Measurements from ENCODE around the gene INTS15. TPM values are rescaled to one million over a fixed set of nuclear protein-coding genes. Genes with fewer than 3 reads are reported as not detected.

The INTS15 gene
- polyA plus RNA-seq, 1 donor (not counting 4 experiments of a cell fraction or from before 2014, with no cell fraction given) = 11.9 TPM

DNA sequence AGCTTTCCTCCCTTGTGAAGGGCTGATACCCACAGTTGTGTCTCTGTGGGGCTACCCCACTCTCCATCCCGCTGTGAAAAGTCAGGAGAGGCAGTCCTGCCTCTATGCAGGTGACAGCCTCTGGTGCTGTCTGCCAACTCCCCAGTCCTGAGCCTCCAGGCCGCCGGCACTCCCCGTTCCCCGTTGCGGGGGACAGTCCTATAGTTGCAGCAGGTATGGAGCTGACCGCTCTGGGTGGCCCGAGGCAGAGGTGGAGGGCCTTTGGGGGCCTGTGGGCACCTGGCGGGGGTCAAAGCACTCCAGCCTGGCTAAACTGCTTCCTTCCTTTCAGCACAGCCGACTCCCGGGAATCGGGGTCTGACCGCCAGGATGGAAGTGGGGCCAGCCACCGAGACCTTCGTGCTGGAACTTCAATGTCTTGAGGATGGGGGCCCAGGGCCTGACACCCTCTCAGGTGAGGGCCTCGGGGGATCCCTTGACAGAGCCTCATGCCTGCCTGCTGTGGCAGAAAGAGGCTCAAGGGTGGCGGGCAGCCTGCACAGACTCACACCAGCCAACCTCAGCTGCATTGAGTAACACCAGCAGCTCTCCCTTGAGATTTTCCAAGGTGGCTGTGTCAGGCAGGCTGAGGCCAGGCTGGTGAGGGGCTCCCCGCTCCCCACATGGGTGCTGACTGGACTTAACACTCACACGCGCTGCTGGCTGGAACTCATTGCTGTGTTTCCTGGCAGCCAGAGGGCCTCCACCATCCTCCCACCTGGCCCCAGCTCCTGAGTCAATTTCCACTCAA lies 27.2 kb downstream of the INTS15 start:
- TF ChIP-seq, protein P1, sequence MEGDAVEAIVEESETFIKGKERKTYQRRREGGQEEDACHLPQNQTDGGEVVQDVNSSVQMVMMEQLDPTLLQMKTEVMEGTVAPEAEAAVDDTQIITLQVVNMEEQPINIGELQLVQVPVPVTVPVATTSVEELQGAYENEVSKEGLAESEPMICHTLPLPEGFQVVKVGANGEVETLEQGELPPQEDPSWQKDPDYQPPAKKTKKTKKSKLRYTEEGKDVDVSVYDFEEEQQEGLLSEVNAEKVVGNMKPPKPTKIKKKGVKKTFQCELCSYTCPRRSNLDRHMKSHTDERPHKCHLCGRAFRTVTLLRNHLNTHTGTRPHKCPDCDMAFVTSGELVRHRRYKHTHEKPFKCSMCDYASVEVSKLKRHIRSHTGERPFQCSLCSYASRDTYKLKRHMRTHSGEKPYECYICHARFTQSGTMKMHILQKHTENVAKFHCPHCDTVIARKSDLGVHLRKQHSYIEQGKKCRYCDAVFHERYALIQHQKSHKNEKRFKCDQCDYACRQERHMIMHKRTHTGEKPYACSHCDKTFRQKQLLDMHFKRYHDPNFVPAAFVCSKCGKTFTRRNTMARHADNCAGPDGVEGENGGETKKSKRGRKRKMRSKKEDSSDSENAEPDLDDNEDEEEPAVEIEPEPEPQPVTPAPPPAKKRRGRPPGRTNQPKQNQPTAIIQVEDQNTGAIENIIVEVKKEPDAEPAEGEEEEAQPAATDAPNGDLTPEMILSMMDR (optimal IDR thresholded peaks at IDR 0.05 in 1 of 3, IDR thresholded peaks at IDR 0.05 in 1 of 3, conservative IDR thresholded peaks at IDR 0.05 in 1 of 3; ENCODE audit: extremely low read depth in 1 of 3, insufficient read depth in 2 of 3, low read length in 3 of 3) = no peak
- no peak for TF ChIP-seq EZH2 (IDR thresholded peaks at IDR 0.05; ENCODE audit: low read length)
- H3K27ac ChIP-seq (ENCODE audit: control insufficient read depth, insufficient read depth, low read length) = no peak overlapping the region
- no peaks in the 10 kb centered on the region for H3K9me1 ChIP-seq (ENCODE audit: control insufficient read depth, extremely low read depth, insufficient read depth, low read length)
- no peaks in the 10 kb centered on the region for H3K9me3 ChIP-seq (ENCODE audit: control insufficient read depth, low read depth, low read length)
- no peak overlapping the region for H3K9ac ChIP-seq (ENCODE audit: control insufficient read depth, extremely low read depth, insufficient read depth, low read length)
- no peak overlapping the region for H3K4me3 ChIP-seq (ENCODE audit: control insufficient read depth in 2 of 3, extremely low read depth in 1 of 3, insufficient read depth in 2 of 3, low read depth in 1 of 3, low read length in 3 of 3)
- no peak for FAIRE-seq
- dilution Hi-C loops (cut with MboI; ENCODE audit: extremely low pct_ligation_motif_present, low sequenced_read_pairs) = no loop called here
- DNase-seq (ENCODE audit: low read depth, low spot score) = no peak
- no peaks in the 10 kb centered on the region for H3K79me2 ChIP-seq (ENCODE audit: control insufficient read depth, insufficient read depth, low read length)
- peaks cover 3% of the 10 kb centered on the region for H4K20me1 ChIP-seq (ENCODE audit: control insufficient read depth, extremely low read depth, insufficient read depth, low read length)
- no peak overlapping the region for H3K4me2 ChIP-seq (ENCODE audit: control insufficient read depth, extremely low read depth, insufficient read depth, low read depth, low read length)
- no peaks in the 10 kb centered on the region for H3K4me1 ChIP-seq (ENCODE audit: control insufficient read depth, extremely low read depth, insufficient read depth, low read length)
- peaks cover 40% of the 10 kb centered on the region for H3K27me3 ChIP-seq (ENCODE audit: control insufficient read depth, extremely low read depth, insufficient read depth, low read length)
- H2AFZ ChIP-seq (ENCODE audit: control insufficient read depth, low read length) = no peak overlapping the region
- no peaks in the 10 kb centered on the region for H3K36me3 ChIP-seq (ENCODE audit: control insufficient read depth in 2 of 2, extremely low read depth in 1 of 2, insufficient read depth in 2 of 2, low read length in 2 of 2)

DNA sequence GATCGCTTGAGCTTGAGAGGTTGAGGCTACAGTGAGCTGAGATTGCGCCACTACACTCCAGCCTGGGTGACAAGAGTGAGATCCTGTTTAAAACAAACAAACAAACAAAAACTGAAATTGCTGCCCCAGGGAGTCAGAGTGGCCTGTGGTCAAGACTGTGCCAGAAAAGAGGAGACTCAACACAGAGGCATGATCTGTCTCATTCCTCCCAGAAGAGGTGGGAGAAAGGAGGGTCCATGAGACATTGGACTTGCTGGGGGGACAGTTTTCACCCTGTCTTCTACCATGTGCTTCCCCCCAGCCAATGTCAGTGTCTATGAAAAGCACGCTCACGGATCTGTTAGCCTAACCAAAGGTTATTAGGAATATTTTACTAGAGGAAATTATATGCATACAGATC lies 28.8 kb downstream of the INTS15 start:
- no peaks in the 10 kb centered on the region for H3K79me2 ChIP-seq (ENCODE audit: control insufficient read depth, insufficient read depth, low read length)
- H3K9ac ChIP-seq (ENCODE audit: control insufficient read depth, extremely low read depth, insufficient read depth, low read length) = no peak overlapping the region
- TF ChIP-seq, protein P1 (optimal IDR thresholded peaks at IDR 0.05 in 1 of 3, IDR thresholded peaks at IDR 0.05 in 1 of 3, conservative IDR thresholded peaks at IDR 0.05 in 1 of 3; ENCODE audit: extremely low read depth in 1 of 3, insufficient read depth in 2 of 3, low read length in 3 of 3) = no peak
- TF ChIP-seq EZH2 (IDR thresholded peaks at IDR 0.05; ENCODE audit: low read length) = no peak
- dilution Hi-C loops (cut with MboI; ENCODE audit: extremely low pct_ligation_motif_present, low sequenced_read_pairs) = no loop called here
- H3K4me2 ChIP-seq (ENCODE audit: control insufficient read depth, extremely low read depth, insufficient read depth, low read depth, low read length) = no peak overlapping the region
- no peaks in the 10 kb centered on the region for H3K36me3 ChIP-seq (ENCODE audit: control insufficient read depth in 2 of 2, extremely low read depth in 1 of 2, insufficient read depth in 2 of 2, low read length in 2 of 2)
- H4K20me1 ChIP-seq (ENCODE audit: control insufficient read depth, extremely low read depth, insufficient read depth, low read length) = peaks cover 3% of the 10 kb centered on the region
- no peak overlapping the region for H3K4me3 ChIP-seq (ENCODE audit: control insufficient read depth in 2 of 3, extremely low read depth in 1 of 3, insufficient read depth in 2 of 3, low read depth in 1 of 3, low read length in 3 of 3)
- peaks cover 38% of the 10 kb centered on the region for H3K27me3 ChIP-seq (ENCODE audit: control insufficient read depth, extremely low read depth, insufficient read depth, low read length)
- H3K27ac ChIP-seq (ENCODE audit: control insufficient read depth, insufficient read depth, low read length) = no peak overlapping the region
- no peaks in the 10 kb centered on the region for H3K4me1 ChIP-seq (ENCODE audit: control insufficient read depth, extremely low read depth, insufficient read depth, low read length)
- DNase-seq (ENCODE audit: low read depth, low spot score) (no peak), FAIRE-seq (no peak)
- H2AFZ ChIP-seq (ENCODE audit: control insufficient read depth, low read length) = no peak overlapping the region
- no peaks in the 10 kb centered on the region for H3K9me3 ChIP-seq (ENCODE audit: control insufficient read depth, low read depth, low read length)
- no peaks in the 10 kb centered on the region for H3K9me1 ChIP-seq (ENCODE audit: control insufficient read depth, extremely low read depth, insufficient read depth, low read length)
